Measurements from ENCODE around the gene EFNA4.

Gene EFNA4

GRCh38 chr1:155075535-155075934 lies 12.0 kb downstream of the EFNA4 start:
- peak; percentile 58 for DNase-seq

GRCh38 chr1:155076371-155076770 lies 12.8 kb downstream of the EFNA4 start:
- DNase-seq, result no peak

DNA sequence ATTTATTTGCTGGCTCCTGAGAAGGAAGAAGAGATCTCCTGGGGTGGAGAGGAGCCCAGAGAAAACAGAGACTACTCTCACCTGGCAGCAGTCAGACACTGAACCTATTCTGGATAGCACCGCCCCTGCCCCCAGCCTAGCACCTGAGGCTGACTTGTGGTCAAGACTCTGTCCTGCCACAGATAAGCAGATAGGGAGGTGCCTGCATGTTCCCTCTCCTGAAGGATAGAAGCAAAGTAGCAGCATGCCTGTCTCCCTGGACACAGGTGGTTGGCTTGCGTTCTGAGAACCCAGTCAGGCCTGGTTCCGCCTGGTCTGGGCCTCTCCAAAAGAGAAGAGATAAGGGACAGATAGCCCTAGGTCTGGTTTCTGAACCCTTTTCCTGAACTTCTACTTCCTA lies 13.8 kb downstream of the EFNA4 start:
- DNase-seq, result no peak

DNA sequence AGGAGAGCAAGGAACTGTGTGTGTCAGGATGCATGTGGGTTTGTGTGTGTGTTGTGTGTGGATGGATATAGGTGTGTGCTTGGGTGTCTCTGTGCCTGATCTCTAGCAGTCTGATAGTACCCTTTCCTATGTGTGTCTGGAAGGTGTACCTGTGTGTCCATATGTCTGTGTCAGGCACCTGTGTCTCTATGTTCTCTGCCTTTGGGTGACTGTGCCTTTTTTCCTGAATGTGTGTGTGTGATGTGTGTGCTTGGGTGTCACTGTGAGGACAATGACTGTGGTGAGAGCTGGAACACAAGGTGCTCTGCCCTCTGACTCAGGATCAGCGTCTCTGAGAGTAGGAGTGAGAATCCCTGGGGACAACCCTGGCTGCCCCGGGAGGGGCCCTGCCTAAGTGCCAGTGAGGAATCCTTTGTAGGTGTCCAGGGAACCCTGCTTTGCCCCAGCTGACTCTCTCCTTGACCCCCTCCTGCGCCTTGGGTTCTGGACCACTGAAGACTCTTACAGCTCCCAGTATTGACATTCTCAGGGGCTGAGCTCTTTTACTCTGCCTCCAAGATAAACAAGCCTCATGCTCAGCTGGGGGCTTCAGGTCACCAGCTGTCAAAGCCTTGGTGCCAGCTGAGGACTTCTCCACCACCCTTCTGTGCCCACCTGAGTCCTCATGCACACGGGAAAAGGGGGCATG lies 14.4 kb downstream of the EFNA4 start:
- peak; percentile 25 for DNase-seq

DNA sequence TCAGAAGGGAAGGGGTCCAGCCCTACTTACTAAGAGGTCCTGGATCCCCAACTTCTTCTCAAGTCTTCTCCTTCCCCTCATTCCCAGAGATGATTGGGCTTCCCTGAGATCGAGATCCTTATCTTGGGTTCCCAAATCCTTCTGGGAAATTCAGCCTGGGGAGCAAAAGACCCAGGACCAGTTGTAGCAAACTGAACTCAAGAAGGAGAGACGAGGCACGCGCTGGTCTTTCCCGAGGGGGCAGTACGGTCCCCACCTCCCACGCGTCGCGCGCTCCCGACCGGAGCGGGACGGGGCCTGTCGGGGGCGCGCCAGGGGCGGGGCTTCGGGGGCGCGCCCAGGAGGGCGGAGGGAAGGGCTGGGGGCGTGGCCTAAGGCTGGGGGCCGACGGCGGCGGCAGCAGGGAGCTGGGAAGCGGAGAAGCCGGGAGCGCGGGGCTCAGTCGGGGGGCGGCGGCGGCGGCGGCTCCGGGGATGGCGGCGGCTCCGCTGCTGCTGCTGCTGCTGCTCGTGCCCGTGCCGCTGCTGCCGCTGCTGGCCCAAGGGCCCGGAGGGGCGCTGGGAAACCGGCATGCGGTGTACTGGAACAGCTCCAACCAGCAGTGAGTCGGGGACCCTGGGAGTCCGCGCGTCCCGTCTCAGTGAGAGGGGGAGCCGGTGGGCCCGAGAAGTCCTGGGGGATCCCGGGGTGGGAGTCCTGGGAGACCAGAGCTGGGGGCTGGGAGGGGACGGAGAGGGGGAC lies 15.1 kb downstream of the EFNA4 start, which contains the start of gene EFNA3:
Gene EFNA3 (plus strand): TSS at position 369 of the 741 bp plus-strand sequence. CDS start 105 bp downstream, at position 474.
- DNase-seq, result peak; percentile 67

DNA sequence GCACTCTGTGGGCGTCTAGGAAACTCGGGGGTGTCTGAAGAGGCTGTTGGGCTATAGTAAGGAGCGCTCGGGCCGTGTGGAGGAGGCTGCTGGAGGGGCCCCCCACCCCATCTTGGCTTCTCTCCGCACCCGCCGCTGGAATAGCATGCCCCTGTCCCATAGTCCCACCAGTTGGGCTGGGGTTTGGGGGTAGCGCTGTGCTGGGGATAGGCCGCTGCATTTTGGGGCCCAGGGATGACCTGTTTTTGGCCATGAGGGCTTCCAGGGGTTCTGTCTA lies 15.6 kb downstream of the EFNA4 start:
- DNase-seq, result no peak

DNA sequence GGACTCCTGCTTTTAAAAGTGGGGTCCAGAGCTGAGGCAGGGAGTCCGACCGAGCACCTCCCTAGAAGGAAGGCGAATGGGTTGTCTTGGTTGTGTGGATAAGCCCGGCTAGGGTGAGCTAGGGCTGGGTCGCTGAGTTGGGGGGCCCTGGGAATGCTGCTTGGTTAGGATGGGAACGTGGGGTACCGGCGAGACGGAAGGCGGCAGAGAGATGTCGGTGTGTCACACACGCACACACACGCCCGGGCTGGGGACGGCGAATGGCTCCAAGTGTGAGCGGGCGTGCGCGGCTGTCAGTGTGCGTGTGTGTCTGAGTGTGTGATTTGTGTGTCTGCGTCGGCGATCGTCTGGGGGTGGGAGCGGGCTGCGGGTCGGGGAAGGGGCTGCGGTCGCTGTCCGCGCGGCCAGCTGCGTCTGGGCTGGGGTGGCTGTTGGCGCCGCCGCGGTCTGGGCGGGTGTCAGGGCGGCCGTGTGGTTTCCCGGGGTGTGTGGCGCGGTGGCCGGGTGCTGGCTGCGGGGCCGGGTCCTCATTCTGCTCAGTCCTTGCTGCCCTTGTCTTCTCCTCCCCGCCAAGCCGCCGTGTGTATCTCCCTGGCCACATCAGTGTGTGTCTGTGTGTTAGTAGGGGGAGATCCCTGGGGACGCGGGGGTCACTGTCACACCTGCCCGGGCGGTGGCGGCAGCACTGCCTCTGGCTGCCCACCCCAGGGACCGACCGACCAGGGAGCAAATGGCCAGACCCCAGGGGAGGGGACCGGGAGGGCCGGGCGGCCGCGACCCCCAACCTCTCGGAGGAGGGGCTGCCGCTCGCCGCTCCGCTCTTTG lies 16.2 kb downstream of the EFNA4 start:
- peak; percentile 78 for DNase-seq

DNA sequence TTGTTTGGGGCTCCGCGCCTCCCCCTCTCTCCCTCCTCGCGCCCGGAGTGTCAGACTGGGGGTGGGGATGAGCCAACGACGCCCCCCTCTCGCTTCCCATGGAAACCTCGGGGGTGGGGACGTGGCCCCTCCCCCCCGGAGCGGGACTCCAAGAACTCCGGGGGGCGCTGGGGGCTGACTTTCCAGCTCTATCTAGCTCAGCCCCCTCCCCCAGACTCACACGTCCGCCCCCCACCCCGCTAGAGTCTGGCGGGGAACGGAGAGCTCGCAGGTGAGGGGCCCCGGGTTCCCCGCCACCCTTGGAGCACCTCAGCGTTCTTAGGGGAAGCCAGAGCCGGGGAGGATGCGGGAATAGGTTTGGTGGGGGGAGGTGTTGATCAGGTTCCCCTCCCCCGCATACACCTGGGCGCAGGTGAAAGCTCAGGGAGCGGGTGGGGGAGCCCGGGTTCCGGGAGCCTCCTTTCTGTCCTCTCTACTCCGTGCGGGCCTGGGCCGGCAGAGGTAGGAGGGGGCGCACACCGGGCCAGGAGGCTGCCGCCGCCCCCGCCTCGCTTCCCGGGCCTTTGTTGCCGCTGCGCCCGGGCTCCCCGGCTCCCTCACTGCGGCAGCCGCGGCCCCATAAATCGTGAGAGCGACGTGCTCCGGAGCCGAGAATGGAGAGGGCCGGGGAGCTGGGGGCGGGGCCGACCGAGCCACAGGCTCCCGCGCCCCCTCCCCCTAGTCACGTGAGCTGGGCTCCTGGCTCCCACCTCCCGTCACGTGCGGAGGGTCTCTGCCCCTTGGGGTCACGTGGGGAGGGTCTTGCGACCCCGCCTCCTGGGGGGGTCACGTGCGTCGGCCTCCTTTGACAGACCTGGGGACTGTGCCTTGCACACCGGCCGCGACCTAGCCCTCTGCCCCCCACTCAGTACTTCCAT lies 17.0 kb downstream of the EFNA4 start:
- DNase-seq, result peak; percentile 93

GRCh38 chr1:155081472-155082300 lies 18.1 kb downstream of the EFNA4 start:
- peak; percentile 71 for DNase-seq

GRCh38 chr1:155082301-155083051 lies 18.9 kb downstream of the EFNA4 start:
- peak; percentile 54 for DNase-seq

DNA sequence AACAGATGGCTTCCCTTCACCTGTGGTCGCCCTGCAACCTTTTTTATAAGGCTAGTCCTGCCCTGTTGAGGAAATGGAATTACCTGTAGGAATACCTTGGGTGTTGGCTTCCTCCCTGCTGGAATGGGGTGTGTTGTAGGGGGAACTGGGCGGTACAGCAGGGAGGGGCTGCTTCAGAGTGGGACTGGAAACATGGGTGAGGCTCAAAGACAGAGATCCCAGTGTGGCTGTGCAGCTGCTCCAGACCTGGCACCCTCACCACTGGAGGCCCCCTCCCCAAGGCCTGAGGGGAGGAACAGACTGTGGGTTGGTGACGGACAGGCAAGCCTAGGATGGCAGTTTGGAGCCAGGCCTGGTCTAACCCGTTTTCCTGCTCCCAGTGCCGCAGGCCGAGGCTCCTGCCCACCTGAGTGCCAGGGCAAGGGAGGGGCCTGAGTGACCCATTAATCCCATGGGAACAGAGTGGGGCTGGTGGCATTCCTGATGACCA lies 19.6 kb downstream of the EFNA4 start:
- DNase-seq, result no peak

DNA sequence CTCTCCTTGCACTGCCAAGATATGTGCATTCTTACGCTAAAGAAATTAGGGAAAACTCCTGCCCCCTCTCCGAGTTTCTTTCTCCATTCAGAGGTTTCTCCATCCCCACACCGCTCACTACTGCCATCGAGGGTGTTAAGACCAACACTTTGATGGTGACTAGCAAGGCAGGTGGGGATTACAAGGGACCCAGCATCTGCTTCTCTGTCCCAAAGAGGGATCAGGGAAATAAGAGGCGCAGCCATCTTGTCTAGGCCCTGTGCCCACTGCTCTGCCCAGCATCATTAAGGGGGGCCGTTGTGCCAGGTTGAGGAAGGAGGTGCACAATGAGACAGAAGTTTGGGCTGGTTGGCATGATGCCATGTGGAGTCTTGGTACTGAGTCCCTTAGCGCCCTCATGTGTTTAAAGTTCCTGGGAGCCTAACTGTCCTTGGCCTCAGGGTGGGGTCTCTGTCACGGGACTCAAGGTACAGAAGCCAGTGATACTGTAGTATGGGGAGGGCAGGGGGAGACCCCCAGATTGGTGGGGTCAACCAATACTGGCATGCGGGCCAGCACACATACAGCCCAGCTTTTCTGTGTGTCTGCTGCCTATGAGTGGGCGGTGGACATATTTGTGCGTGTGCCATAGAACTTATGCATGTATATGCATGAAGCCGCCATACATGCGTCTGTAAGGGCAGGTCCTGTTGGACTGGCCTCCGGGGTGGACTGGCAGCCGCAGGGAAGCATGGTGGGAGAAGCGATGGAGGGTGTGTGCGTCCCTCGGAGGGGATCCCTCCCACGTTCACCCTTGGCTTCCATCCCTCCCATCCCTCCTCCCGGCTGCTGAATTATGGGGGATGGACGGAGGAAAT lies 20.6 kb downstream of the EFNA4 start:
- DNase-seq, result no peak

GRCh38 chr1:155084722-155085503 lies 21.4 kb downstream of the EFNA4 start:
- peak; percentile 98 for DNase-seq

- no peak for DNase-seq
Observed at GRCh38 chr1:155085504-155086127, 22.1 kb downstream of the EFNA4 start.

DNA sequence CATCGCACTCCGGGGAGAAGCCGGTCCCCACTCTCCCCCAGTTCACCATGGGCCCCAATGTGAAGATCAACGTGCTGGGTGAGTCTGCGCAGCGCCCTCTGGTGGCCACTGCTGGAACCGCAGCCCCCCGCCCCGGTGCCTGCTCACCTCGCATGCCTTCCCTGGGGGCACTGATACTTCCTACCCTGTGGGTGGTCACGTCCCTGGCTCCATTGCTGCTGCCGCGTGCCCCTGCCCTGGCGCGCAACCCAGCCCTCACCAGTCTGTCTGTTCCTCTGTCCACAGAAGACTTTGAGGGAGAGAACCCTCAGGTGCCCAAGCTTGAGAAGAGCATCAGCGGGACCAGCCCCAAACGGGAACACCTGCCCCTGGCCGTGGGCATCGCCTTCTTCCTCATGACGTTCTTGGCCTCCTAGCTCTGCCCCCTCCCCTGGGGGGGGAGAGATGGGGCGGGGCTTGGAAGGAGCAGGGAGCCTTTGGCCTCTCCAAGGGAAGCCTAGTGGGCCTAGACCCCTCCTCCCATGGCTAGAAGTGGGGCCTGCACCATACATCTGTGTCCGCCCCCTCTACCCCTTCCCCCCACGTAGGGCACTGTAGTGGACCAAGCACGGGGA lies 22.7 kb downstream of the EFNA4 start:
- peak; percentile 91 for DNase-seq

- DNase-seq, result no peak
Observed at GRCh38 chr1:155086856-155087535, 23.5 kb downstream of the EFNA4 start.

Measured in retina (tissue), 1 donor.